22Rv1 (cell line): ENCODE measurements around the gene TBX10.

Experiments
- CTCF ChIP-seq: fragments of 450-650 bp; IDR thresholded peaks from 2 replicates; pipeline ENCODE4 v1.5.1; 2017; ENCODE audit warnings: mild to moderate bottlenecking
- ZFX ChIP-seq: fragments of 450-650 bp; IDR thresholded peaks from 2 replicates; pipeline ENCODE4 v1.6.1; 2017; ENCODE audit warnings: antibody characterized with exemption, borderline replicate concordance

DNA sequence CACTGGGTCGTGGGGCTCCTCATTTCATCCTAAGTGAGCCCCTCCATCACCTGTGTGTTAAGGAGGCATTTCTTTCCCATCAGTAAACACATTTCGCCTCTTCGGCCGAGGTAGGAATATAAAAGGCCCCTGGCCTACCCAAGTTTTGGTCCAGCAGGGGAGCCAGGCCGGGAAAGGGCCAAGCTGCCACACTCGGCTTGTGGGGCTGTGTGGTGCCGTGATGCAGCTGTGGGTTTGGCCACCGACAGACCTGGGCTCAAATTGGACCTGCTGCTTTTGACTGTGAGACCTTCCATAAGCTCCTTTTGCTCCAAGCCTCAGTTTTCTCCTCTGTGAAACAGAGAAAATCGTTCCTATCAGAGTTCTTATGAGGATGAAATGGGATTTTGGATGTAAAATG is 32.1 kb downstream of the TBX10 start:
- TF ChIP-seq CTCF (no peak), ZFX (no peak)
